Measurements from ENCODE around the gene CALML3. TPM values are rescaled to one million over a fixed set of nuclear protein-coding genes. Genes with fewer than 3 reads are reported as not detected.

The CALML3 gene
- total RNA-seq, 2 experiments from 2014 or later, result not detected

DNA sequence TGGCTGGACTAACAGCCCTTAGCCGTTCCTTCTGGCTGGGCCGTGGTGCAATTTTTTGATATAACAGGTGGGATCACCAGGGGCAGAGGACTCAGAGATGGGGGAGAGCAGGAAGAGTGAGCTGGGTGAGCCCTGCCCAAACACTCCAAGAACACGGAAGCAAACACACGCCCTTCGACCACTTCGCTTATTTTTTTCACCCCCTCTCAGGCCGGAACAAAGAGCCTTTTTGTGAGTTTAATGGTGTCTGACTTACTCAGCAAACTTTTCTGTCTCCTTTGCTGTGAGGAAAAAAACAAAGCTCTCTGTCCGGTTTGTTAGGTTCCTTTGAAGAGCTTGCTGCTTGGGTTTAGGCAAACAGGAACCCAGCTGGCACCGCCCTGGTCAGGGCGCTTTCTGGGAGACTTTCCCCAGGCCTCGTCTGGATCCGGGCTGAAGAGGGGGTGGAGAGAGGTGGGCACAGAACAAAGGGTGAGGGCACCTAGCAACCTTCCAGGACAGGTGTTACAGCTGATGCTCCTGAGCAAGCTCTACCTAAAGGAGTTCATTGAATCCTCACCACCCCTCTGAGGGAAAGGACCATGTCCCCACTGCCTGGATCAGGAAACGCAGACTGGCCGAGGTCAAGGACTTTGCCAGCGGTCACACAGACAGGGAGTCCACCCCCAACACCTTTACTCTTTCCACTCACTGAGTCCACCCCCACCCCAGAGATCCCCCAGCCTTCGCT, 23.3 kb downstream of the CALML3 start:
- no peaks in the 10 kb centered on the region for H4K20me1 ChIP-seq (ENCODE audit: insufficient read depth, low read length)
- no peaks in the 10 kb centered on the region for H3K79me2 ChIP-seq (ENCODE audit: insufficient read depth, low read depth, low read length)
- H3K36me3 ChIP-seq (ENCODE audit: insufficient read depth, low read length), result no peaks in the 10 kb centered on the region
- DNase-seq (ENCODE audit: low spot score), result no peak
- BruUV-seq (replicated peaks), result no TSS peak
- POLR2A ChIA-PET, result interaction anchor here (1.1 kb wide), 1 partner anchor 75 kb away, joined by 3 read pairs; no protein-coding TSS in a partner anchor
- H3K4me1 ChIP-seq (ENCODE audit: insufficient read depth, low read length, poor library complexity, severe bottlenecking), result peaks cover 7% of the 10 kb centered on the region
- intact Hi-C loops (cut with micrococcal nuclease; ENCODE audit: unreplicated experiment), result no loop called here
- no peak for TF ChIP-seq EZH2phosphoT487 (IDR thresholded peaks at IDR 0.05; ENCODE audit: borderline replicate concordance, low read depth, low read length)
- TF ChIP-seq, protein P1, sequence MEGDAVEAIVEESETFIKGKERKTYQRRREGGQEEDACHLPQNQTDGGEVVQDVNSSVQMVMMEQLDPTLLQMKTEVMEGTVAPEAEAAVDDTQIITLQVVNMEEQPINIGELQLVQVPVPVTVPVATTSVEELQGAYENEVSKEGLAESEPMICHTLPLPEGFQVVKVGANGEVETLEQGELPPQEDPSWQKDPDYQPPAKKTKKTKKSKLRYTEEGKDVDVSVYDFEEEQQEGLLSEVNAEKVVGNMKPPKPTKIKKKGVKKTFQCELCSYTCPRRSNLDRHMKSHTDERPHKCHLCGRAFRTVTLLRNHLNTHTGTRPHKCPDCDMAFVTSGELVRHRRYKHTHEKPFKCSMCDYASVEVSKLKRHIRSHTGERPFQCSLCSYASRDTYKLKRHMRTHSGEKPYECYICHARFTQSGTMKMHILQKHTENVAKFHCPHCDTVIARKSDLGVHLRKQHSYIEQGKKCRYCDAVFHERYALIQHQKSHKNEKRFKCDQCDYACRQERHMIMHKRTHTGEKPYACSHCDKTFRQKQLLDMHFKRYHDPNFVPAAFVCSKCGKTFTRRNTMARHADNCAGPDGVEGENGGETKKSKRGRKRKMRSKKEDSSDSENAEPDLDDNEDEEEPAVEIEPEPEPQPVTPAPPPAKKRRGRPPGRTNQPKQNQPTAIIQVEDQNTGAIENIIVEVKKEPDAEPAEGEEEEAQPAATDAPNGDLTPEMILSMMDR (conservative IDR thresholded peaks at IDR 0.05; ENCODE audit: low read length), result no peak
- no peak overlapping the region for H2AFZ ChIP-seq (ENCODE audit: low read length)
- H3K4me3 ChIP-seq (ENCODE audit: low read depth, low read length, poor library complexity, severe bottlenecking), result no peak overlapping the region
- H3K27ac ChIP-seq (ENCODE audit: low read depth, low read length, poor library complexity, severe bottlenecking), result no peak overlapping the region
- H3K4me2 ChIP-seq (ENCODE audit: low read length), result no peak overlapping the region
- H3K9me3 ChIP-seq (ENCODE audit: low read length), result no peaks in the 10 kb centered on the region
- CTCF ChIA-PET (ENCODE audit: unreplicated experiment), result interaction anchor here (0.7 kb wide), 1 partner anchor 41 kb away, joined by 4 read pairs; no protein-coding TSS in a partner anchor
- no peaks in the 10 kb centered on the region for H3K9me2 ChIP-seq (ENCODE audit: insufficient read depth, low read length)

DNA sequence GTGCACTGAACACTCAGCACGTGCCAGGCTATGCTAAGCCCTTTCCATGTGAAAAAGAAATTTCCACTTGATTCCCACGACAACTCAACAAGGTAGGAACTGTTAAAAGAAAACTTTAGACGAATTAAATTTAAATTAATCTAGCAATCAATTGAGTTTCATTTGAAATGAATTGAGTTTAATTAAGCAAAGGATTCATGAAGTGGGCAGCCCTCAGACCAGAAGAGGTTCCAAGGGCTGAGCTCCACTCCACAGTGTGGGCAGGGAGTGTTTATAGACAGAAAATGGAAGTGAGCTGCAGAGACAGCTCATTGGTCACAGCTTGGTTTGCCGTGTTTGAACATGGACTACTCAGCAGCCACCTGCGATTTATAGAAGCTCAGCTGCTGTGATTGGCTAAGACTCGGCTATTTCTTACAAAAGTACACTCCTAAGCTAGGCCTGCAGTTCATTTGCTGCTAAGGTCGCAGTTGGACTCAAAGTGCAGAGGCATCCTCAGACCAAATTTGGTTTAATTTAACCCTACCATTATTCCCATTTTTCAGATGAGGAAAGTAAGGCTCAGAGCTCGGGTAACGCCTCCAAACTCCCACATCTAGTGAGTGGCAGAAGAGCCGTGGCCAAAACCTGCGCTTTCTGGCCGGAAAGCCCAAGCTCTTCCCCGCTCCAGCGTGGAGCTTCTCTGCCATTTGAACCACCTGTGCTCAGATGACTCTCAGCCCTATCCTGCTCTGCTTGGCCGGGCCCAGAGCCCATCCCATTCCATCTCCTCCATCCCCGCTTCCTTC, 24.9 kb downstream of the CALML3 start:
- Histone ChIP-seq H3K36me3 (ENCODE audit: insufficient read depth, low read length) (no peaks in the 10 kb centered on the region), H3K4me2 (ENCODE audit: low read length) (no peak overlapping the region), H3K79me2 (ENCODE audit: insufficient read depth, low read depth, low read length) (no peaks in the 10 kb centered on the region), H4K20me1 (ENCODE audit: insufficient read depth, low read length) (no peaks in the 10 kb centered on the region), H3K9me2 (ENCODE audit: insufficient read depth, low read length) (no peaks in the 10 kb centered on the region), H2AFZ (ENCODE audit: low read length) (no peak overlapping the region), H3K9me3 (ENCODE audit: low read length) (no peaks in the 10 kb centered on the region), H3K27ac (ENCODE audit: low read depth, low read length, poor library complexity, severe bottlenecking) (no peak overlapping the region), H3K4me3 (ENCODE audit: low read depth, low read length, poor library complexity, severe bottlenecking) (no peak overlapping the region), H3K4me1 (ENCODE audit: insufficient read depth, low read length, poor library complexity, severe bottlenecking) (peaks cover 7% of the 10 kb centered on the region)
- TF ChIP-seq, protein P1 (conservative IDR thresholded peaks at IDR 0.05; ENCODE audit: low read length), result no peak
- no peak for TF ChIP-seq EZH2phosphoT487 (IDR thresholded peaks at IDR 0.05; ENCODE audit: borderline replicate concordance, low read depth, low read length)
- POLR2A ChIA-PET, result interaction anchor here (0.5 to 1.4 kb wide), 4 partner anchors 13 to 384 kb away, joined by 3 to 5 read pairs (median 4); no protein-coding TSS in a partner anchor
- intact Hi-C loops (cut with micrococcal nuclease; ENCODE audit: unreplicated experiment), result no loop called here
- DNase-seq (ENCODE audit: low spot score), result no peak
- no TSS peak for BruUV-seq (replicated peaks)
- CTCF ChIA-PET (ENCODE audit: unreplicated experiment), result no interaction called here
